ENCODE data around the gene WDR4.
"Not testable (repeated sequence)": the region's sequence is repeated elsewhere in the genome, so short reads cannot be mapped to it uniquely, and the experiment has no call there.

The WDR4 gene

GRCh38 chr21:42875811-42876210 lies 3.5 kb downstream of the WDR4 start:
- H3K4me1 ChIP-seq (ENCODE audit: control insufficient read depth, insufficient read depth, low read length); H3K9me3 ChIP-seq (ENCODE audit: control insufficient read depth, insufficient read depth, low read depth, low read length); H3K9ac ChIP-seq (ENCODE audit: low read length); H3K27ac ChIP-seq (ENCODE audit: low read depth, low read length); H3K27me3 ChIP-seq (ENCODE audit: control insufficient read depth, insufficient read depth, low read length); H3K4me3 ChIP-seq (ENCODE audit: low read depth, low read length): not testable (repeated sequence)
- peaks cover 60% of the 10 kb centered on the region for H3K36me3 ChIP-seq (ENCODE audit: control insufficient read depth, insufficient read depth, low read length)

GRCh38 chr21:42873096-42873495 lies 6.2 kb downstream of the WDR4 start:
- Histone ChIP-seq H3K9ac (ENCODE audit: low read length) (no peak overlapping the region), H3K36me3 (ENCODE audit: control insufficient read depth, insufficient read depth, low read length) (peaks cover 86% of the 10 kb centered on the region), H3K27ac (ENCODE audit: low read depth, low read length) (no peak overlapping the region), H3K4me1 (ENCODE audit: control insufficient read depth, insufficient read depth, low read length) (no peaks in the 10 kb centered on the region), H3K27me3 (ENCODE audit: control insufficient read depth, insufficient read depth, low read length) (no peaks in the 10 kb centered on the region), H3K9me3 (ENCODE audit: control insufficient read depth, insufficient read depth, low read depth, low read length) (no peaks in the 10 kb centered on the region), H3K4me3 (ENCODE audit: low read depth, low read length) (no peak overlapping the region)

GRCh38 chr21:42868196-42868595 lies 11.1 kb downstream of the WDR4 start:
- Histone ChIP-seq H3K9me3 (ENCODE audit: control insufficient read depth, insufficient read depth, low read depth, low read length) (no peaks in the 10 kb centered on the region), H3K4me3 (ENCODE audit: low read depth, low read length) (no peak overlapping the region), H3K9ac (ENCODE audit: low read length) (no peak overlapping the region), H3K4me1 (ENCODE audit: control insufficient read depth, insufficient read depth, low read length) (no peaks in the 10 kb centered on the region), H3K27ac (ENCODE audit: low read depth, low read length) (no peak overlapping the region), H3K36me3 (ENCODE audit: control insufficient read depth, insufficient read depth, low read length) (peaks cover 93% of the 10 kb centered on the region), H3K27me3 (ENCODE audit: control insufficient read depth, insufficient read depth, low read length) (no peaks in the 10 kb centered on the region)

- Histone ChIP-seq H3K4me3 (ENCODE audit: low read depth, low read length) (no peak overlapping the region), H3K9ac (ENCODE audit: low read length) (no peak overlapping the region), H3K36me3 (ENCODE audit: control insufficient read depth, insufficient read depth, low read length) (peaks cover 89% of the 10 kb centered on the region), H3K27ac (ENCODE audit: low read depth, low read length) (0 out of 2 replicates have a peak overlapping the region, but pooled peaks have one; percentile 31), H3K4me1 (ENCODE audit: control insufficient read depth, insufficient read depth, low read length) (no peaks in the 10 kb centered on the region), H3K27me3 (ENCODE audit: control insufficient read depth, insufficient read depth, low read length) (no peaks in the 10 kb centered on the region), H3K9me3 (ENCODE audit: control insufficient read depth, insufficient read depth, low read depth, low read length) (no peaks in the 10 kb centered on the region)
Observed at GRCh38 chr21:42865776-42866160, 13.6 kb downstream of the WDR4 start.

- Histone ChIP-seq H3K4me3 (ENCODE audit: low read depth, low read length) (no peak overlapping the region), H3K9ac (ENCODE audit: low read length) (no peak overlapping the region), H3K9me3 (ENCODE audit: control insufficient read depth, insufficient read depth, low read depth, low read length) (no peaks in the 10 kb centered on the region), H3K4me1 (ENCODE audit: control insufficient read depth, insufficient read depth, low read length) (no peaks in the 10 kb centered on the region), H3K27ac (ENCODE audit: low read depth, low read length) (no peak overlapping the region), H3K36me3 (ENCODE audit: control insufficient read depth, insufficient read depth, low read length) (peaks cover 89% of the 10 kb centered on the region), H3K27me3 (ENCODE audit: control insufficient read depth, insufficient read depth, low read length) (no peaks in the 10 kb centered on the region)
Observed at GRCh38 chr21:42864815-42865775, 14.2 kb downstream of the WDR4 start.

GRCh38 chr21:42864286-42864685 lies 15.1 kb downstream of the WDR4 start:
- peaks cover 91% of the 10 kb centered on the region for H3K36me3 ChIP-seq (ENCODE audit: control insufficient read depth, insufficient read depth, low read length)
- H3K27ac ChIP-seq (ENCODE audit: low read depth, low read length) = no peak overlapping the region
- no peak overlapping the region for H3K4me3 ChIP-seq (ENCODE audit: low read depth, low read length)
- no peaks in the 10 kb centered on the region for H3K9me3 ChIP-seq (ENCODE audit: control insufficient read depth, insufficient read depth, low read depth, low read length)
- H3K4me1 ChIP-seq (ENCODE audit: control insufficient read depth, insufficient read depth, low read length) = no peaks in the 10 kb centered on the region
- no peaks in the 10 kb centered on the region for H3K27me3 ChIP-seq (ENCODE audit: control insufficient read depth, insufficient read depth, low read length)
- H3K9ac ChIP-seq (ENCODE audit: low read length) = no peak overlapping the region

- Histone ChIP-seq H3K27ac (ENCODE audit: low read depth, low read length) (no peak overlapping the region), H3K9me3 (ENCODE audit: control insufficient read depth, insufficient read depth, low read depth, low read length) (no peaks in the 10 kb centered on the region), H3K9ac (ENCODE audit: low read length) (no peak overlapping the region), H3K27me3 (ENCODE audit: control insufficient read depth, insufficient read depth, low read length) (no peaks in the 10 kb centered on the region), H3K36me3 (ENCODE audit: control insufficient read depth, insufficient read depth, low read length) (peaks cover 91% of the 10 kb centered on the region), H3K4me3 (ENCODE audit: low read depth, low read length) (no peak overlapping the region), H3K4me1 (ENCODE audit: control insufficient read depth, insufficient read depth, low read length) (no peaks in the 10 kb centered on the region)
Observed at GRCh38 chr21:42863504-42863870, 15.9 kb downstream of the WDR4 start.

GRCh38 chr21:42862774-42863503 lies 16.4 kb downstream of the WDR4 start:
- no peaks in the 10 kb centered on the region for H3K9me3 ChIP-seq (ENCODE audit: control insufficient read depth, insufficient read depth, low read depth, low read length)

GRCh38 chr21:42861848-42862400 lies 17.4 kb downstream of the WDR4 start:
- no peaks in the 10 kb centered on the region for H3K27me3 ChIP-seq (ENCODE audit: control insufficient read depth, insufficient read depth, low read length)
- H3K4me1 ChIP-seq (ENCODE audit: control insufficient read depth, insufficient read depth, low read length) = no peaks in the 10 kb centered on the region
- no peak overlapping the region for H3K4me3 ChIP-seq (ENCODE audit: low read depth, low read length)
- no peak overlapping the region for H3K27ac ChIP-seq (ENCODE audit: low read depth, low read length)
- no peak overlapping the region for H3K9ac ChIP-seq (ENCODE audit: low read length)
- no peaks in the 10 kb centered on the region for H3K9me3 ChIP-seq (ENCODE audit: control insufficient read depth, insufficient read depth, low read depth, low read length)
- H3K36me3 ChIP-seq (ENCODE audit: control insufficient read depth, insufficient read depth, low read length) = peaks cover 93% of the 10 kb centered on the region

More at GRCh38 chr21:42862774-42863503, 16.4 kb downstream of the WDR4 start:
- Histone ChIP-seq H3K27me3 (ENCODE audit: control insufficient read depth, insufficient read depth, low read length) (no peaks in the 10 kb centered on the region), H3K9ac (ENCODE audit: low read length) (no peak overlapping the region), H3K36me3 (ENCODE audit: control insufficient read depth, insufficient read depth, low read length) (peaks cover 91% of the 10 kb centered on the region), H3K27ac (ENCODE audit: low read depth, low read length) (no peak overlapping the region), H3K4me1 (ENCODE audit: control insufficient read depth, insufficient read depth, low read length) (no peaks in the 10 kb centered on the region), H3K4me3 (ENCODE audit: low read depth, low read length) (no peak overlapping the region)

GRCh38 chr21:42861311-42861847 lies 18.0 kb downstream of the WDR4 start:
- Histone ChIP-seq H3K27me3 (ENCODE audit: control insufficient read depth, insufficient read depth, low read length) (no peaks in the 10 kb centered on the region), H3K4me3 (ENCODE audit: low read depth, low read length) (no peak overlapping the region), H3K9me3 (ENCODE audit: control insufficient read depth, insufficient read depth, low read depth, low read length) (no peaks in the 10 kb centered on the region), H3K27ac (ENCODE audit: low read depth, low read length) (no peak overlapping the region), H3K9ac (ENCODE audit: low read length) (no peak overlapping the region), H3K36me3 (ENCODE audit: control insufficient read depth, insufficient read depth, low read length) (peaks cover 93% of the 10 kb centered on the region), H3K4me1 (ENCODE audit: control insufficient read depth, insufficient read depth, low read length) (no peaks in the 10 kb centered on the region)

GRCh38 chr21:42860345-42860744 lies 19.0 kb downstream of the WDR4 start:
- H3K4me1 ChIP-seq (ENCODE audit: control insufficient read depth, insufficient read depth, low read length) = no peaks in the 10 kb centered on the region
- no peak overlapping the region for H3K4me3 ChIP-seq (ENCODE audit: low read depth, low read length)
- H3K9ac ChIP-seq (ENCODE audit: low read length) = no peak overlapping the region
- H3K36me3 ChIP-seq (ENCODE audit: control insufficient read depth, insufficient read depth, low read length) = peaks cover 93% of the 10 kb centered on the region
- no peak overlapping the region for H3K27ac ChIP-seq (ENCODE audit: low read depth, low read length)
- no peaks in the 10 kb centered on the region for H3K9me3 ChIP-seq (ENCODE audit: control insufficient read depth, insufficient read depth, low read depth, low read length)
- H3K27me3 ChIP-seq (ENCODE audit: control insufficient read depth, insufficient read depth, low read length) = no peaks in the 10 kb centered on the region
